Measurements from ENCODE around the gene GSX2.

- no peak for TF ChIP-seq CTCF (IDR thresholded peaks at IDR 0.05)
- TF ChIP-seq POLR2A (IDR thresholded peaks at IDR 0.05) = no peak
These were observed 33.2 kb upstream of the GSX2 start for GRCh38 chr4:54066718-54067129.
